ENCODE measurements around the gene STXBP3. TPM values are rescaled to one million over a fixed set of nuclear protein-coding genes. Genes with fewer than 3 reads are reported as not detected.

STXBP3 gene
- total RNA-seq, 1 experiment from 2014 or later = 34.1 TPM

- no peak overlapping the region for H3T11ph ChIP-seq (ENCODE audit: low read length)
- no peaks in the 10 kb centered on the region for H3K36me3 Mint-ChIP-seq (ENCODE audit: insufficient read depth in 1 of 3, low read depth in 3 of 3)
- no peak overlapping the region for H2BK5ac ChIP-seq (ENCODE audit: insufficient read length, low read length)
- no peaks in the 10 kb centered on the region for H3K23me2 ChIP-seq (ENCODE audit: insufficient read length, low read depth, low read length, poor library complexity, severe bottlenecking)
- WGBS (ENCODE audit: extremely low coverage, insufficient read length, low lambda C conversion rate) = no CpG with 5 or more reads among the region's 8 CpGs
- no peaks in the 10 kb centered on the region for H3K79me1 ChIP-seq (ENCODE audit: insufficient read depth, low read depth, low read length, poor library complexity, severe bottlenecking)
- TF ChIP-seq CTCF (conservative IDR thresholded peaks at IDR 0.05) = no peak
- H2AK5ac ChIP-seq (ENCODE audit: insufficient read length, low read length) = no peak overlapping the region
- no peak overlapping the region for H2BK15ac ChIP-seq (ENCODE audit: low read depth, low read length)
- no peak overlapping the region for H2BK120ac ChIP-seq (ENCODE audit: low read depth, low read length, poor library complexity, severe bottlenecking)
- no peak overlapping the region for H3K23ac ChIP-seq (ENCODE audit: insufficient read length, low read depth, low read length)
- H3K4me2 ChIP-seq (ENCODE audit: insufficient read depth, insufficient read length, low read length) = no peak overlapping the region
- no peak for DNase-seq
- H3K4me3 Mint-ChIP-seq = no peak overlapping the region
- H3K4me1 Mint-ChIP-seq = peaks cover 1 to 2% of the 10 kb centered on the region in 2 experiments; a peak in 2 of 4 replicates
- no peak overlapping the region for H3K56ac ChIP-seq (ENCODE audit: insufficient read length, low read depth, low read length)
- H3K27ac ChIP-seq (ENCODE audit: insufficient read length, low read depth, low read length) = no peak overlapping the region
- H3K27me3 ChIP-seq (ENCODE audit: insufficient read depth, low read length) = no peaks in the 10 kb centered on the region
- no peak overlapping the region for H3K14ac ChIP-seq (ENCODE audit: insufficient read depth, low read length)
- H3K27me3 Mint-ChIP-seq (ENCODE audit: low read depth) = peaks cover 2% of the 10 kb centered on the region; the same call in 1 of the 2 replicates
- H4K5ac ChIP-seq (ENCODE audit: insufficient read length, low read depth, low read length) = no peak overlapping the region
- no peak overlapping the region for H3K4ac ChIP-seq (ENCODE audit: low read depth, low read length)
- H3K27ac Mint-ChIP-seq = no peak overlapping the region
- no peak overlapping the region for H3K18ac ChIP-seq (ENCODE audit: insufficient read length, low read depth, low read length)
- H3K9ac ChIP-seq (ENCODE audit: extremely low read depth, insufficient read length, low read length) = no peak overlapping the region
- H4K91ac ChIP-seq (ENCODE audit: insufficient read length, low read depth, low read length) = no peak overlapping the region
- H3K4me1 ChIP-seq (ENCODE audit: insufficient read depth, low read length) = no peaks in the 10 kb centered on the region
- H2BK20ac ChIP-seq (ENCODE audit: low read depth, low read length, poor library complexity, severe bottlenecking) = no peak overlapping the region
- H4K20me1 ChIP-seq (ENCODE audit: control insufficient read depth, insufficient read depth, insufficient read length) = no peaks in the 10 kb centered on the region
- no peaks in the 10 kb centered on the region for H3K9me3 ChIP-seq (ENCODE audit: control insufficient read depth, low read depth, low read length)
- no peaks in the 10 kb centered on the region for H3K9me3 Mint-ChIP-seq
- H2AFZ ChIP-seq (ENCODE audit: low read length) = no peak overlapping the region
- no peaks in the 10 kb centered on the region for H3K79me2 ChIP-seq (ENCODE audit: insufficient read depth, low read length)
- H4K8ac ChIP-seq (replicated peaks; ENCODE audit: insufficient read length, low read depth, low read length) = no peak overlapping the region
- no peak overlapping the region for H2BK12ac ChIP-seq (ENCODE audit: insufficient read length, low read depth, low read length)
These were observed 18.0 kb upstream of the STXBP3 start for GRCh38 chr1:108728327-108728923.
